Measurements from ENCODE around the gene SEC24D. TPM values are rescaled to one million over a fixed set of nuclear protein-coding genes. Genes with fewer than 3 reads are reported as not detected.

SEC24D gene
- total and polyA plus RNA-seq, 9 of the 15 experiments (the other 6 are each of a cell fraction or from before 2014, with no cell fraction given): 7.1 to 22.5 (median 11.3) TPM

GRCh38 chr4:118770741-118771187, 65.2 kb downstream of the SEC24D start:
- in situ Hi-C loops (cut with MboI) (no loop called here), intact Hi-C loops (cut with micrococcal nuclease) (no loop called here)
- DNase-seq (ENCODE audit: extremely low read depth in 1 of 4, low spot score in 3 of 4): no peak
- 0 out of 2 replicates have a peak, but pooled peaks cover 10% of the 10 kb centered on the region for H4K20me1 ChIP-seq (replicated peaks; ENCODE audit: control insufficient read depth, insufficient read depth, low read length)
- H3K4me3 ChIP-seq: no peak overlapping the region
- no peaks in the 10 kb centered on the region for H3K79me2 ChIP-seq (ENCODE audit: control insufficient read depth, insufficient read depth, low read length)
- no peak overlapping the region for H2AFZ ChIP-seq (ENCODE audit: low read depth, low read length)
- no peak overlapping the region for H3K9ac ChIP-seq (ENCODE audit: insufficient read depth in 1 of 2, low read depth in 2 of 2, low read length in 2 of 2)
- peaks cover 20% of the 10 kb centered on the region for H3K36me3 ChIP-seq (ENCODE audit: control insufficient read depth, insufficient read depth, low read length)
- ChIA-PET CTCF (ENCODE audit: low intra/inter-chr PET ratio) (no interaction called here), POLR2A (interaction anchor here (0.9 to 1.4 kb wide), 2 partner anchors 31 to 70 kb away, joined by 3 read pairs; no protein-coding TSS in a partner anchor)
- no peaks in the 10 kb centered on the region for H3K9me3 ChIP-seq (replicated peaks; ENCODE audit: control insufficient read depth, insufficient read depth, low read depth, low read length)
- no peak overlapping the region for H3K27ac ChIP-seq (ENCODE audit: extremely low read depth, low read depth, low read length)
- peaks cover 0 to 15% of the 10 kb centered on the region in 2 experiments; a peak in 3 of 5 replicates for H3K4me1 ChIP-seq (replicated peaks in 1 of 2; ENCODE audit: control insufficient read depth in 2 of 2, insufficient read depth in 2 of 2, low read length in 2 of 2)
- H3K4me2 ChIP-seq (ENCODE audit: insufficient read depth, low read length): no peak overlapping the region
- FAIRE-seq: no peak
- no peak for ATAC-seq
- 73% methylated on average over 2 of the region's 2 CpGs for WGBS (ENCODE audit: insufficient coverage, low coverage, missing lambda C conversion rate)
- no peaks in the 10 kb centered on the region for H3K9me1 ChIP-seq (ENCODE audit: control insufficient read depth, insufficient read depth, low read length)
- BruUV-seq (replicated peaks): no TSS peak
- H3K27me3 ChIP-seq (ENCODE audit: control insufficient read depth in 2 of 2, insufficient read depth in 2 of 2, low read length in 2 of 2): no peaks in the 10 kb centered on the region
- no peak for TF ChIP-seq CEBPB (tag; IDR thresholded peaks at IDR 0.05)
- TF ChIP-seq XRCC4 (IDR thresholded peaks at IDR 0.05; ENCODE audit: extremely low read depth, insufficient read depth, insufficient read length): no peak
- no peak for TF ChIP-seq FOXJ3 (CRISPR knock-in tag; IDR thresholded peaks at IDR 0.05)
- TF ChIP-seq MAZ (CRISPR knock-in tag; conservative IDR thresholded peaks at IDR 0.05 in 1 of 2, IDR thresholded peaks at IDR 0.05 in 1 of 2): no peak
- no peak for TF ChIP-seq PBX2 (CRISPR knock-in tag; IDR thresholded peaks at IDR 0.05; ENCODE audit: low read depth)
- no peak for TF ChIP-seq PBX2 (tag; conservative IDR thresholded peaks at IDR 0.05; ENCODE audit: low read depth)
- no peak for TF ChIP-seq HNRNPLL (IDR thresholded peaks at IDR 0.05; ENCODE audit: low read depth, low read length, poor library complexity, severe bottlenecking)
- TF ChIP-seq POLR2AphosphoS2 (IDR thresholded peaks at IDR 0.05; ENCODE audit: low read length): no peak
- no peak for TF ChIP-seq TRIM24 (IDR thresholded peaks at IDR 0.05)
- TF ChIP-seq BCL6 (CRISPR knock-in tag; IDR thresholded peaks at IDR 0.05): no peak
- no peak for TF ChIP-seq ZNF280B (CRISPR knock-in tag; IDR thresholded peaks at IDR 0.05)
- no peak for TF ChIP-seq ZNF263 (CRISPR knock-in tag; IDR thresholded peaks at IDR 0.05; ENCODE audit: borderline replicate concordance)
- TF ChIP-seq TAF9B (IDR thresholded peaks at IDR 0.05; ENCODE audit: partially characterized antibody): no peak
- no peak for TF ChIP-seq ZNF778 (CRISPR knock-in tag; IDR thresholded peaks at IDR 0.05)
- TF ChIP-seq ZNF512 (tag; IDR thresholded peaks at IDR 0.05): no peak
- no peak for TF ChIP-seq RFX7 (CRISPR knock-in tag; IDR thresholded peaks at IDR 0.05)
- no peak for TF ChIP-seq ETV1 (tag; conservative IDR thresholded peaks at IDR 0.05; ENCODE audit: low read depth)
